Smooth muscle cell (in vitro differentiated cells): Measurements from ENCODE around the gene TSPAN11. TPM values are rescaled to one million over a fixed set of nuclear protein-coding genes. Genes with fewer than 3 reads are reported as not detected.

Experiments
- DNase-seq: peaks from one replicate; lab custom pipeline; 2025; ENCODE audit not compliant: unreplicated experiment; lab: John Stamatoyannopoulos, UW
- H2AFZ ChIP-seq: fragments of 200-600 bp; sonication (generic); 2 replicates; pipeline ENCODE4 v1.6.0; 2016; ENCODE audit warnings: antibody characterized with exemption, low read depth, mild to moderate bottlenecking
- H3F3A ChIP-seq: fragments of 200-600 bp; sonication (generic); 2 replicates; pipeline ENCODE4 v1.6.0; 2017; ENCODE audit warnings: antibody characterized with exemption, low read depth
- H3K27ac ChIP-seq: fragments of 200-600 bp; sonication (generic); 2 replicates; pipeline ENCODE4 v1.5.1; 2016; ENCODE audit warnings: low read depth, mild to moderate bottlenecking
- H3K27me3 ChIP-seq: fragments of 200-600 bp; sonication (generic); 2 replicates; pipeline ENCODE4 v1.6.1; 2016; ENCODE audit warnings: low read depth, mild to moderate bottlenecking
- H3K36me3 ChIP-seq: fragments of 200-600 bp; sonication (generic); 2 replicates; pipeline ENCODE4 v1.5.1; 2016; ENCODE audit warnings: low read depth
- H3K4me1 ChIP-seq: fragments of 200-600 bp; sonication (generic); 2 replicates; pipeline ENCODE4 v1.5.1; 2016; ENCODE audit warnings: low read depth
- H3K4me2 ChIP-seq: fragments of 200-600 bp; sonication (generic); 2 replicates; pipeline ENCODE4 v1.6.0; 2016; ENCODE audit warnings: mild to moderate bottlenecking
- H3K4me3 ChIP-seq: fragments of 200-600 bp; sonication (generic); 2 replicates; pipeline ENCODE4 v1.5.1; 2016; ENCODE audit warnings: mild to moderate bottlenecking
- H3K79me2 ChIP-seq: fragments of 200-600 bp; sonication (generic); 2 replicates; pipeline ENCODE4 v1.6.0; 2016; ENCODE audit warnings: low read depth, mild to moderate bottlenecking
- H3K9ac ChIP-seq: fragments of 200-600 bp; sonication (generic); 2 replicates; pipeline ENCODE4 v1.6.0; 2016; ENCODE audit warnings: low read depth
- H3K9me3 ChIP-seq: fragments of 200-600 bp; sonication (generic); replicated peaks from 2 replicates; pipeline ENCODE4 v1.5.1; 2016; ENCODE audit warnings: low read depth
- H4K20me1 ChIP-seq: fragments of 200-600 bp; sonication (generic); 2 replicates; pipeline ENCODE4 v1.6.0; 2016; ENCODE audit warnings: low read depth
- WGBS: methylation state at CpG from one replicate; pipeline ENCODE4 v1.1.7; 2016; ENCODE audit warnings: low lambda C conversion rate; 5-methylcytosine and 5-hydroxymethylcytosine counted together
- polyA plus RNA-seq: library from polyadenylated mRNA; unstranded; fragments of >200 nt; fragmentation: Nextera tagmentation; extraction: Ambion mirVana; gene quantifications from 2 replicates; pipeline ENCODE4 v1.2.1, GENCODE V29; 2016
- total RNA-seq: library from RNA; depleted of rRNA; stranded (reverse); fragments of >200 nt; gene quantifications from 2 replicates; pipeline ENCODE4 v1.2.3, GENCODE V29; 2014
- TF ChIP-seq, protein P1 (sequence below): fragments of 200-600 bp; sonication (generic); IDR thresholded peaks from 2 replicates; pipeline ENCODE4 v1.5.1; 2017; ENCODE audit warnings: borderline replicate concordance, mild to moderate bottlenecking, antibody characterized with exemption; ENCODE audit not compliant: insufficient read depth, poor library complexity, severe bottlenecking

The TSPAN11 gene
- total and polyA plus RNA-seq, 2 experiments from 2014 or later: 2.8 to 3.0 TPM

GRCh38 chr12:30880061-30880460 lies 46.5 kb upstream of the TSPAN11 start:
- no peak overlapping the region for H2AFZ ChIP-seq
- peaks cover 8% of the 10 kb centered on the region for H3K27me3 ChIP-seq
- no peaks in the 10 kb centered on the region for H3K4me1 ChIP-seq
- H3K79me2 ChIP-seq: no peaks in the 10 kb centered on the region
- H3K4me3 ChIP-seq: no peak overlapping the region
- H3K9me3 ChIP-seq: no peaks in the 10 kb centered on the region
- H3K4me2 ChIP-seq: no peak overlapping the region
- H4K20me1 ChIP-seq: no peaks in the 10 kb centered on the region
- no peak overlapping the region for H3K9ac ChIP-seq
- no peak for DNase-seq
- no peaks in the 10 kb centered on the region for H3F3A ChIP-seq
- 35% methylated on average over 6 of the region's 6 CpGs for WGBS
- TF ChIP-seq, protein P1, sequence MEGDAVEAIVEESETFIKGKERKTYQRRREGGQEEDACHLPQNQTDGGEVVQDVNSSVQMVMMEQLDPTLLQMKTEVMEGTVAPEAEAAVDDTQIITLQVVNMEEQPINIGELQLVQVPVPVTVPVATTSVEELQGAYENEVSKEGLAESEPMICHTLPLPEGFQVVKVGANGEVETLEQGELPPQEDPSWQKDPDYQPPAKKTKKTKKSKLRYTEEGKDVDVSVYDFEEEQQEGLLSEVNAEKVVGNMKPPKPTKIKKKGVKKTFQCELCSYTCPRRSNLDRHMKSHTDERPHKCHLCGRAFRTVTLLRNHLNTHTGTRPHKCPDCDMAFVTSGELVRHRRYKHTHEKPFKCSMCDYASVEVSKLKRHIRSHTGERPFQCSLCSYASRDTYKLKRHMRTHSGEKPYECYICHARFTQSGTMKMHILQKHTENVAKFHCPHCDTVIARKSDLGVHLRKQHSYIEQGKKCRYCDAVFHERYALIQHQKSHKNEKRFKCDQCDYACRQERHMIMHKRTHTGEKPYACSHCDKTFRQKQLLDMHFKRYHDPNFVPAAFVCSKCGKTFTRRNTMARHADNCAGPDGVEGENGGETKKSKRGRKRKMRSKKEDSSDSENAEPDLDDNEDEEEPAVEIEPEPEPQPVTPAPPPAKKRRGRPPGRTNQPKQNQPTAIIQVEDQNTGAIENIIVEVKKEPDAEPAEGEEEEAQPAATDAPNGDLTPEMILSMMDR: no peak
- H3K36me3 ChIP-seq: no peaks in the 10 kb centered on the region
- no peak overlapping the region for H3K27ac ChIP-seq

DNA sequence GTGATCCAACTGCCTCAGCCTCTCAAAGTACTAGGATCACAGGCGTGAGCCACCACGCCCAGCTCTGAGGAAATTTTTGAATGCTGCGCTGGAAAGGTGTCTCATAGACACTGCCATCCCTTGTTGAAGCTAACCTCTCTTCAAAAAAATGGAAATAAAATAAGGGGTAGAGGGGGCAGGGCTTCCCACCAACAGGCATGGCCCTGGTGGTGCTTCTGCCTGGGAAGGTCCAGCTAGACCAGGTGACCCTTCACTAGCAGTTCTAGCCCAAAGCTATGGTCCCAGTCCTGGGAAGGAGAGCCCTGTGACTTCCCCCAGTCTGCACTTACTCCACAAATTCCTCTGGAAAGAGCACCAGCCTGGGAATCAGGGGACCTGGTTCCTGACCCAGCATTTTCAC lies 45.7 kb upstream of the TSPAN11 start:
- Histone ChIP-seq H3K79me2 (no peaks in the 10 kb centered on the region), H3K9me3 (no peaks in the 10 kb centered on the region), H4K20me1 (no peaks in the 10 kb centered on the region), H3K4me3 (no peak overlapping the region), H2AFZ (no peak overlapping the region), H3F3A (no peaks in the 10 kb centered on the region), H3K27ac (no peak overlapping the region), H3K4me2 (no peak overlapping the region), H3K4me1 (no peaks in the 10 kb centered on the region), H3K9ac (no peak overlapping the region), H3K36me3 (no peaks in the 10 kb centered on the region), H3K27me3 (peaks cover 8% of the 10 kb centered on the region)
- WGBS: 81% methylated on average over 3 of the region's 3 CpGs
- TF ChIP-seq, protein P1: no peak
- no peak for DNase-seq

GRCh38 chr12:30882706-30883105 lies 43.8 kb upstream of the TSPAN11 start:
- 79% methylated on average over 3 of the region's 3 CpGs for WGBS
- no peak overlapping the region for H3K4me3 ChIP-seq
- H3K9ac ChIP-seq: no peak overlapping the region
- no peak overlapping the region for H3K27ac ChIP-seq
- no peaks in the 10 kb centered on the region for H3K4me1 ChIP-seq
- no peaks in the 10 kb centered on the region for H3K9me3 ChIP-seq
- H3K4me2 ChIP-seq: no peak overlapping the region
- no peaks in the 10 kb centered on the region for H4K20me1 ChIP-seq
- peaks cover 4% of the 10 kb centered on the region for H3K27me3 ChIP-seq
- no peaks in the 10 kb centered on the region for H3K36me3 ChIP-seq
- no peaks in the 10 kb centered on the region for H3K79me2 ChIP-seq
- no peak for DNase-seq
- H2AFZ ChIP-seq: no peak overlapping the region
- no peaks in the 10 kb centered on the region for H3F3A ChIP-seq
- TF ChIP-seq, protein P1: no peak

DNA sequence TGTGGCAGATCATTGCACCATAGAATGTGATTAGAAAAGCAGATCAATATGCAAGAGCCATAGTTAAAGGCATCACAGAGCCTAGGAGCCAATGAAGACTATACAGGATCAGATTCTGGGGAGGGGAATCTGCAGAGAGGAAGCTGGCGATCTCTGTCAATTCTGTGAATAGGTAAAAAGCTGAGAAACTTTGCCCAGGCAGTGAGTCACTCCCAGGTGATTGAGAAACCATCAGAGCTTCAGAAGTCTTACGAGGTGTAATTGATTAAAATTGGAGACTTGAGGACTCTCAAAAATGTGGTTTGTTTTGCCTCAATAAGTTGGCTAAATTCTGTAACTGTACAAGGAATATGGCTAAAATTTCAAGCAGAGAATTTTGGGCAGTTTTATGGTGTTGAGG lies 41.7 kb upstream of the TSPAN11 start:
- Histone ChIP-seq H2AFZ (no peak overlapping the region), H3K79me2 (no peaks in the 10 kb centered on the region), H3K4me3 (no peak overlapping the region), H4K20me1 (no peaks in the 10 kb centered on the region), H3K9me3 (no peaks in the 10 kb centered on the region), H3K9ac (no peak overlapping the region), H3K27ac (no peak overlapping the region), H3F3A (no peaks in the 10 kb centered on the region), H3K4me1 (no peaks in the 10 kb centered on the region), H3K4me2 (no peak overlapping the region), H3K36me3 (no peaks in the 10 kb centered on the region), H3K27me3 (peaks cover under 1% of the 10 kb centered on the region)
- DNase-seq: no peak
- TF ChIP-seq, protein P1: no peak
- whole genome bisulfite sequencing: 63% methylated on average over 2 of the region's 2 CpGs
